Parietal lobe (tissue), 2 donors: ENCODE data around the gene FKBP6. TPM values are rescaled to one million over a fixed set of nuclear protein-coding genes. Genes with fewer than 3 reads are reported as not detected.

Source experiments
- small RNA-seq: library from RNA; depleted of rRNA; stranded (forward); fragments of <200 nt; gene quantifications from one replicate; pipeline ENCODE3, GENCODE V24; 2014; ENCODE audit warnings: low replicate concordance
- total RNA-seq: library from RNA; depleted of rRNA; stranded (reverse); fragments of >200 nt; gene quantifications from one replicate; pipeline ENCODE4 v1.2.3, GENCODE V29; 2014

Gene FKBP6, protein sequence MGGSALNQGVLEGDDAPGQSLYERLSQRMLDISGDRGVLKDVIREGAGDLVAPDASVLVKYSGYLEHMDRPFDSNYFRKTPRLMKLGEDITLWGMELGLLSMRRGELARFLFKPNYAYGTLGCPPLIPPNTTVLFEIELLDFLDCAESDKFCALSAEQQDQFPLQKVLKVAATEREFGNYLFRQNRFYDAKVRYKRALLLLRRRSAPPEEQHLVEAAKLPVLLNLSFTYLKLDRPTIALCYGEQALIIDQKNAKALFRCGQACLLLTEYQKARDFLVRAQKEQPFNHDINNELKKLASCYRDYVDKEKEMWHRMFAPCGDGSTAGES
- not detected for total RNA-seq

DNA sequence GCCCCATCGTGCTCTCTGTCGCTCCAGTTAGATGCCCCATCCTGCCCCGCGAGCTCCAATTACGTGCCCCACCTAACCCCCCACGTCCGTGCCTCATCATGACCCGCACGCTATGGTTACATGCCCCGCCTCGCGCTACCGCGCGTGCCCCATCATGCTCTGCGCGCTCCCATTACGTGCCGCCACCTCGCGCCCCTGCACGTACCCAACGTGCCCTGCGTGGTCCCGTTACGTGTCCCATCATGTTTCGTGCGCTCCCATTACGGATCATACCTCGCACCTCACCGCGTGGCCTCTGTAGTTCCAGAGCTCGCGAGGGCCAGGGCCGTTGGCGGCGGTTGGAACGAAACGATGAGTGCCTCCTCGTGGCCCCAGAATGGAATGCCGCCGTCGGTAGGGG lies at the start of gene FKBP6, which contains the start of gene TRIM50:
Gene FKBP6 (plus strand): TSS at position 240 of the 400 bp plus-strand sequence. CDS start 268 bp downstream, outside the sequence.
Gene TRIM50 (minus strand): TSS at position 161 of the 400 bp plus-strand sequence. CDS start 3,295 bp downstream, outside the sequence.

DNA sequence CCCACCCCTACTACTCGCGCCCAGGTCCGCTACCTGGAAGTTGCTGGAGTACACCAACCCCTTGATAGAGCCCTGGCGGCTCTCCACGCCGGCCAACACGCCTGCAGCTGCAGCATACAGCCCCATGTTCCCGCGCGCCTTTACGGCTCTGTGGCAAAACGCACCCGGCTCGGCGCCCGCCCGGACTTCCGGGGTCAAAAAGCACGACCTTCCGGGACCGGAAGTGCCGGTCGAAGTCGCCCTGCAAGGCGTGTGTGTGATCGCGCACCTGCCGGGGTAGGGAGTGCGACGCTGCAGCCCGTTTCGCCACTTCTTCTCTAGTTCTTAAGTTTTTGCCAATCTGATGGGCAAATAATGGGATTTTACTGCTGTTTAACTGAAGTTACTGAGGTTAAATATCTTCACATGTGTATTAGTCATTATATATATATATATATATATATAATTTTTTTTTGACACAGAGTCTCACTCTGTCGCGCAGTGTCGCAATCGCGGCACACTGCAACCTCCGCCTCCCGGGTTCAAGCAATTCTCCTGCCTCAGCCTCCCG lies 19.2 kb upstream of the FKBP6 start, which contains the start of gene NSUN5:
Gene NSUN5 (minus strand): TSS at position 162 of the 550 bp plus-strand sequence. CDS start 36 bp downstream, at position 126.

Small RNA genes lying within 50 kb of the gene (small RNA-seq; reads per million reads assigned to genes)
- gene RF00019: not detected
- gene RNU6-1080P: not detected

Other genes starting within 250 kb of the FKBP6 start
- not detected for gene SPDYE9, start 242.1 kb upstream of the FKBP6 start, total RNA-seq
- 15.7 TPM for gene NSUN5, start 19.3 kb upstream of the FKBP6 start, total RNA-seq
- not detected for gene TRIM50, start 79 bp upstream of the FKBP6 start, total RNA-seq
- gene FZD9, start 105.6 kb downstream of the FKBP6 start, total RNA-seq: 2.2 TPM
- 68.5 TPM for gene BAZ1B, start 194.1 kb downstream of the FKBP6 start, total RNA-seq
- gene BCL7B, start 229.5 kb downstream of the FKBP6 start, total RNA-seq: 10.0 TPM